Transverse colon (tissue), 4 donors: ENCODE data around the gene CATSPER1. TPM values are rescaled to one million over a fixed set of nuclear protein-coding genes. Genes with fewer than 3 reads are reported as not detected.

Experiments used
- DNase-seq: peaks from one replicate; pipeline ENCODE4 v3.0.0-alpha.2; 2019
- H3K27ac ChIP-seq, 4 donors: fragments of 200-600 bp; sonication (generic); 2 replicates each; pipeline ENCODE4 v1.5.1; 2016 to 2018; ENCODE audit warnings: inconsistent platforms in 4 of 4
- H3K27me3 ChIP-seq: fragments of 200-600 bp; sonication (generic); 2 replicates; pipeline ENCODE4 v1.5.1; 2017; ENCODE audit warnings: inconsistent platforms
- H3K36me3 ChIP-seq, 4 donors: fragments of 200-600 bp; sonication (generic); 2 replicates each; pipeline ENCODE4 v1.5.1; 2017 to 2019; ENCODE audit warnings: inconsistent platforms in 4 of 4
- H3K4me1 ChIP-seq, 4 donors: fragments of 200-600 bp; sonication (generic); 2 replicates each; pipeline ENCODE4 v1.5.1; 2017 to 2020; ENCODE audit warnings: inconsistent platforms in 4 of 4
- H3K4me3 ChIP-seq, 4 donors: fragments of 200-600 bp; sonication (generic); 1 replicate in 1 of 4; 2 replicates in 3 of 4; pipeline versions ENCODE4 v1.5.1 to v1.6.1; 2017 to 2019; ENCODE audit warnings: inconsistent platforms in 4 of 4
- H3K9me3 ChIP-seq, 2 donors: fragments of 200-600 bp; sonication (generic); 2 replicates each; pipeline ENCODE4 v1.5.1; 2017 to 2019; ENCODE audit warnings: inconsistent platforms in 2 of 2
- CTCF ChIP-seq, 5 experiments: fragments of 200-600 bp in 3 of 5; fragments of 450-650 bp in 2 of 5; sonication (generic) in 3 of 5; IDR thresholded peaks; 1 replicate in 2 of 5; 2 replicates in 3 of 5; pipeline ENCODE4 v1.5.1; 2016 to 2017; ENCODE audit warnings: antibody characterized with exemption in 5 of 5, inconsistent platforms in 3 of 5, mild to moderate bottlenecking in 2 of 5, moderate library complexity in 1 of 5
- EP300 ChIP-seq: sonication (generic); formaldehyde crosslinking; IDR thresholded peaks from one replicate; pipeline ENCODE4 v1.6.1; 2017; ENCODE audit warnings: antibody characterized with exemption, low read depth
- POLR2A ChIP-seq: fragments of 450-650 bp; IDR thresholded peaks from one replicate; pipeline ENCODE4 v1.6.1; 2016; ENCODE audit warnings: antibody characterized with exemption, mild to moderate bottlenecking, moderate library complexity
- POLR2AphosphoS5 ChIP-seq, 3 donors: sonication (generic); formaldehyde crosslinking; IDR thresholded peaks; one replicate each; pipeline ENCODE4 v1.6.1; 2016; ENCODE audit warnings: antibody characterized with exemption in 3 of 3
- WGBS, 2 donors: methylation state at CpG; one replicate each; pipeline ENCODE4 v1.1.5; 2018; ENCODE audit warnings: low coverage in 1 of 2; 5-methylcytosine and 5-hydroxymethylcytosine counted together
- in situ Hi-C, 4 donors: fragments of 200-750 bp; cut with MboI; loops; one replicate each; pipeline versions ENCODE4 v1.15.0 to v1.15.1; 2017; ENCODE audit warnings: low sequenced_read_pairs in 3 of 4, low pct_ligation_motif_present in 1 of 4, low pct_unique_long_range_greater_than_20kb in 1 of 4
- intact Hi-C: fragments of 100-400 bp; cut with DNase I; formaldehyde crosslinking; loops from one replicate; pipeline ENCODE4 v1.15.1; 2023; ENCODE audit warnings: low total_unique reads
- total RNA-seq, 4 donors: library from RNA; depleted of rRNA; stranded (reverse); fragments of >200 nt; gene quantifications; one replicate each; pipeline ENCODE4 v1.1.0, GENCODE V29; 2016

The CATSPER1 gene
- total RNA-seq, 4 donors from 2014 or later = not detected

DNA sequence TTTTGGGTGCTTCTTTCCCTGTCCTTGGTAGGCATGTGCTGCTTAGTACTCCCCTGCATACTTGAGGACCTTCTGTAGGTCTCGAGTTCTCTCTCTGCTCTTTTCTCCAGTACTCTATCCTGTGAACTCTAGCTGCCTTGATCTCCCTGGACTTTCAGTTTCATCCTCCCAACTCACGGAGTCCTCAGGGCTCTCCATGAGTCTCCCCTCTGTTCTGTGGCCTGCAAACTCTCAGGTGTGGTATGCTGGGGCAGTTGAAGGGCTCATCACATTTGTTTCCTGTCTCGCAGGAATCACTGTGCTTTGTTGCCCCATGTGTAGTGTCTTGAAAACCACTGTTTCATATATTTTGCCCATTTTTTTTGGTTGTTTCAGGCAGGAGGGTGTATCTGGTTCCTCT, 40.5 kb upstream of the CATSPER1 start:
- H3K27me3 ChIP-seq = no peaks in the 10 kb centered on the region
- peaks cover 0 to 58% (median 28%) of the 10 kb centered on the region in 4 donors for H3K36me3 ChIP-seq
- no peaks in the 10 kb centered on the region for H3K9me3 ChIP-seq
- H3K27ac ChIP-seq = no peak overlapping the region
- peaks cover 10 to 29% (median 22%) of the 10 kb centered on the region in 4 donors for H3K4me1 ChIP-seq
- intact Hi-C loops = no loop called here
- 83 to 84% methylated on average over 1 to 3 of the region's 3 CpGs for WGBS, 2 donors
- no peak overlapping the region for H3K4me3 ChIP-seq
- TF ChIP-seq POLR2A (no peak), EP300 (no peak), POLR2AphosphoS5 (IDR thresholded peaks at IDR 0.05) (no peak), CTCF (IDR thresholded peaks at IDR 0.05) (no peak)
- DNase-seq = no peak
- in situ Hi-C loops = loop anchor here in 1 of 4 donors (5.0 kb wide), 1 partner anchor 66 kb away; no protein-coding TSS in a partner anchor

DNA sequence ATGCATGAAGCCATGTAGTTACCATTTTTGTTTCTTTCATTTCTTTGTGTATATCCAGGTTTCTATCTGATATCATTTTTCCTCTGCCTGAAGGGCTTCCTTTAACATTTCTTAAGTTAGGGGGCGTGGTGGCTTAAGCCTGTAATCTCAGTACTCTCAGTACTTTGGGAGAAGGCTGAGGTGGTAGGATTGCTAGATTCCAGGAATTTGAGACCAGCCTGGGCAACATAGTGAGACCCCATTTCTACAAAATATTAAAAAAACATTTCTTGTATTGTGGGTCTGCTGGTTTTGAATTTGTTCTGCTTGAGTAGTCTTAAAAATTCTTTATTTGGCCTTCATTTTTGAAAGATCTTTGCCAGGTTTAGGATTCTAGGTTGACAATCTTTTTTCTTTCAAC, 38.3 kb upstream of the CATSPER1 start:
- H3K9me3 ChIP-seq = no peaks in the 10 kb centered on the region
- intact Hi-C loops = no loop called here
- no peaks in the 10 kb centered on the region for H3K27me3 ChIP-seq
- H3K27ac ChIP-seq = no peak overlapping the region
- in situ Hi-C loops = no loop called here
- 94 to 100% methylated on average over 1 of the region's 1 CpG for WGBS, 2 donors
- H3K4me3 ChIP-seq = no peak overlapping the region
- TF ChIP-seq POLR2AphosphoS5 (IDR thresholded peaks at IDR 0.05) (no peak), EP300 (no peak), POLR2A (no peak), CTCF (IDR thresholded peaks at IDR 0.05) (no peak)
- no peak for DNase-seq
- peaks cover 10 to 16% (median 12%) of the 10 kb centered on the region in 4 donors for H3K4me1 ChIP-seq
- H3K36me3 ChIP-seq = peaks cover 0 to 80% (median 38%) of the 10 kb centered on the region in 4 donors

GRCh38 chr11:66063900-66064299, 37.6 kb upstream of the CATSPER1 start:
- Histone ChIP-seq H3K36me3 (peaks cover 0 to 87% (median 42%) of the 10 kb centered on the region in 4 donors), H3K27me3 (no peaks in the 10 kb centered on the region), H3K4me3 (no peak overlapping the region), H3K27ac (no peak overlapping the region), H3K4me1 (peaks cover 3 to 10% (median 5%) of the 10 kb centered on the region in 4 donors), H3K9me3 (no peaks in the 10 kb centered on the region)
- TF ChIP-seq POLR2A (no peak), EP300 (no peak), POLR2AphosphoS5 (IDR thresholded peaks at IDR 0.05) (no peak), CTCF (IDR thresholded peaks at IDR 0.05) (no peak)
- intact Hi-C loops = no loop called here
- WGBS, 2 donors = 98 to 100% methylated on average over 2 of the region's 2 CpGs
- no peak for DNase-seq
- in situ Hi-C loops = no loop called here

DNA sequence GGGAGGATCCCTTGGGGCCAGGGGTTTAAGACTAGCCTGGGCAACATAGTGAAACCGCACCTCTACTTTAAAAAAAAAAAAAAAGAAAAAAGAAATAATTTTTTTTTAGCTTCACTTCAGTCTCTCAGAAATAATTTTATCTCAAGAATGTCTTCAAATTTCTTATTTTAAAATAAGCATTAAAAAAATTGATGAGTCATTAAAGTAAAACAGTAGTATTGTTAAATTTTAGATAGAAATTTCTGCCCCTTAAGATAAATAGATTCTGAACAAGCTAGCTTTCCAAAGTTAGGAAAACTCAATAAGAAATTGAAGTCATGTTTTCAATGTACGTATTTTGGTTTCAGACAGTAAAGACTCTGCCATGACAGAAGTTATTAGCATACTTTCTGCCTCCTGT, 36.1 kb upstream of the CATSPER1 start:
- Histone ChIP-seq H3K27me3 (no peaks in the 10 kb centered on the region), H3K36me3 (peaks cover 0 to 97% (median 47%) of the 10 kb centered on the region in 4 donors), H3K27ac (no peak overlapping the region), H3K9me3 (no peaks in the 10 kb centered on the region), H3K4me1 (no peaks in the 10 kb centered on the region), H3K4me3 (no peak overlapping the region)
- in situ Hi-C loops = no loop called here
- WGBS, 2 donors = 92 to 100% methylated on average over 2 of the region's 2 CpGs
- DNase-seq = no peak
- TF ChIP-seq CTCF (IDR thresholded peaks at IDR 0.05) (no peak), EP300 (no peak), POLR2AphosphoS5 (IDR thresholded peaks at IDR 0.05) (no peak), POLR2A (no peak)
- intact Hi-C loops = no loop called here
